GM23338 (cell line): Measurements from ENCODE around the gene ELOB. TPM values are rescaled to one million over a fixed set of nuclear protein-coding genes. Genes with fewer than 3 reads are reported as not detected.

Source experiments
- ATAC-seq: fragments of 200-7000 bp; cut with Tn5 transposase; 3 replicates; pipeline ENCODE4 v1.9.1; 2020
- DNase-seq: peaks from one replicate; pipeline ENCODE4 v3.0.0-alpha.2; 2015; ENCODE audit warnings: low spot score
- H2AFZ ChIP-seq: fragments of 200-600 bp; sonication (generic); 2 replicates; pipeline ENCODE4 v1.8.0; 2016; ENCODE audit warnings: antibody characterized with exemption, mild to moderate bottlenecking, moderate library complexity
- H3F3A ChIP-seq: fragments of 200-600 bp; sonication (generic); replicated peaks from 2 replicates; pipeline ENCODE4 v1.8.0; 2017; ENCODE audit warnings: antibody characterized with exemption, mixed run types, low read depth
- H3K27ac ChIP-seq: fragments of 200-600 bp; sonication (generic); 2 replicates; pipeline ENCODE4 v1.6.1; 2016; ENCODE audit warnings: low read depth
- H3K27me3 ChIP-seq: fragments of 200-600 bp; sonication (generic); 2 replicates; pipeline ENCODE4 v1.8.0; 2016; ENCODE audit warnings: mild to moderate bottlenecking, mixed run types, moderate library complexity; ENCODE audit not compliant: insufficient read depth
- H3K36me3 ChIP-seq: fragments of 200-600 bp; sonication (generic); 2 replicates; pipeline ENCODE4 v1.8.0; 2016; ENCODE audit warnings: mild to moderate bottlenecking; ENCODE audit not compliant: insufficient read depth
- H3K4me1 ChIP-seq: fragments of 200-600 bp; sonication (generic); 2 replicates; pipeline ENCODE4 v1.8.0; 2016; ENCODE audit warnings: mild to moderate bottlenecking, moderate library complexity; ENCODE audit not compliant: insufficient read depth
- H3K4me2 ChIP-seq: fragments of 200-600 bp; sonication (generic); 2 replicates; pipeline ENCODE4 v1.7.1; 2017; ENCODE audit warnings: mixed run types
- H3K4me3 ChIP-seq: fragments of 200-600 bp; sonication (generic); 2 replicates; pipeline ENCODE4 v1.6.1; 2016; ENCODE audit warnings: mixed run types
- H3K79me2 ChIP-seq: fragments of 200-600 bp; sonication (generic); replicated peaks from 2 replicates; pipeline ENCODE4 v1.8.0; 2017; ENCODE audit warnings: mild to moderate bottlenecking; ENCODE audit not compliant: insufficient read depth
- H3K9me2 ChIP-seq: fragments of 200-600 bp; sonication (generic); 2 replicates; pipeline ENCODE4 v1.8.0; 2017; ENCODE audit not compliant: insufficient read depth
- H4K20me1 ChIP-seq: fragments of 200-600 bp; sonication (generic); replicated peaks from 2 replicates; pipeline ENCODE4 v1.8.0; 2017; ENCODE audit warnings: mild to moderate bottlenecking; ENCODE audit not compliant: insufficient read depth
- H3K27ac Mint-ChIP-seq: 2 replicates; pipeline ENCODE4 v1.8.0; 2020; ENCODE audit warnings: inconsistent platforms, mild to moderate bottlenecking, moderate library complexity, mixed read lengths
- H3K27me3 Mint-ChIP-seq: 3 replicates; pipeline ENCODE4 v1.8.0; 2022; ENCODE audit warnings: low read depth, mild to moderate bottlenecking, moderate library complexity, mixed read lengths, inconsistent platforms; ENCODE audit not compliant: insufficient read depth, poor library complexity
- H3K36me3 Mint-ChIP-seq: 3 replicates; pipeline ENCODE4 v1.8.0; 2021; ENCODE audit warnings: low read depth, mild to moderate bottlenecking, inconsistent platforms, moderate library complexity, mixed read lengths
- H3K4me1 Mint-ChIP-seq: 3 replicates; pipeline ENCODE4 v1.8.0; 2020; ENCODE audit warnings: mild to moderate bottlenecking, inconsistent platforms, mixed read lengths
- H3K4me3 Mint-ChIP-seq: 3 replicates; pipeline ENCODE4 v1.8.0; 2021; ENCODE audit warnings: moderate library complexity, mild to moderate bottlenecking, inconsistent platforms, mixed read lengths
- H3K9me3 Mint-ChIP-seq: 3 replicates; pipeline ENCODE4 v1.8.0; 2020; ENCODE audit warnings: moderate library complexity, mild to moderate bottlenecking, inconsistent platforms, mixed read lengths
- CREB1 ChIP-seq: fragments of 250-450 bp; sonication (Bioruptor Pico); IDR thresholded peaks from 2 replicates; pipeline ENCODE4 v1.5.0; 2020; ENCODE audit warnings: low read depth, mild to moderate bottlenecking, moderate library complexity
- EZH2 ChIP-seq: fragments of 200-600 bp; sonication (generic); IDR thresholded peaks from one replicate; pipeline ENCODE4 v1.8.0; 2017; ENCODE audit warnings: antibody characterized with exemption, mild to moderate bottlenecking, low read depth; ENCODE audit not compliant: unreplicated experiment
- EZH2phosphoT487 ChIP-seq: fragments of 200-600 bp; sonication (generic); IDR thresholded peaks from one replicate; pipeline ENCODE4 v1.8.1; 2018; ENCODE audit warnings: antibody characterized with exemption; ENCODE audit not compliant: unreplicated experiment
- JUNB ChIP-seq: IDR thresholded peaks from one replicate; pipeline ENCODE4 v1.6.1; 2016; ENCODE audit warnings: antibody characterized with exemption; ENCODE audit not compliant: unreplicated experiment
- NANOG ChIP-seq: IDR thresholded peaks from 2 replicates; pipeline ENCODE4 v1.6.1; 2016; ENCODE audit warnings: antibody characterized with exemption, borderline replicate concordance
- POLR2AphosphoS5 ChIP-seq: IDR thresholded peaks from 2 replicates; pipeline ENCODE4 v1.6.1; 2016; ENCODE audit warnings: antibody characterized with exemption, low read depth
- REST ChIP-seq: IDR thresholded peaks from one replicate; pipeline ENCODE4 v1.6.1; 2018; ENCODE audit warnings: antibody characterized with exemption; ENCODE audit not compliant: unreplicated experiment
- STAT1 ChIP-seq: IDR thresholded peaks from one replicate; pipeline ENCODE4 v1.6.1; 2016; ENCODE audit warnings: antibody characterized with exemption; ENCODE audit not compliant: unreplicated experiment
- ZNF114 ChIP-seq: fragments of 250-450 bp; sonication (Bioruptor Pico); IDR thresholded peaks from 2 replicates; pipeline ENCODE4 v1.5.0; 2020; ENCODE audit warnings: mild to moderate bottlenecking, moderate library complexity
- ZNF331 ChIP-seq: fragments of 250-450 bp; sonication (Bioruptor Pico); IDR thresholded peaks from 2 replicates; pipeline ENCODE4 v1.5.0; 2020; ENCODE audit warnings: low read depth, mild to moderate bottlenecking, moderate library complexity
- polyA plus RNA-seq: library from polyadenylated mRNA; unstranded; fragments of >200 nt; fragmentation: Nextera tagmentation; extraction: Ambion mirVana; gene quantifications from 2 replicates; pipeline ENCODE4 v1.2.1, GENCODE V29; 2016
- total RNA-seq: library from RNA; depleted of rRNA; stranded (reverse); fragments of >200 nt; shearing (Covaris generic); gene quantifications from 2 replicates; pipeline ENCODE4 v1.2.3, GENCODE V29; 2014
- TF ChIP-seq, protein P1 (sequence below): IDR thresholded peaks from 2 replicates; pipeline ENCODE4 v1.6.1; 2016; ENCODE audit warnings: antibody characterized with exemption
- TF ChIP-seq, protein P2 (sequence below): fragments of 250-450 bp; sonication (Bioruptor Pico); IDR thresholded peaks from 2 replicates; pipeline ENCODE4 v1.5.0; 2020; ENCODE audit warnings: mild to moderate bottlenecking, moderate library complexity
- TF ChIP-seq, protein P3 (sequence below), 2 experiments: fragments of 200-600 bp in 1 of 2; sonication (generic) in 1 of 2; conservative IDR thresholded peaks; 2 replicates each; pipeline versions ENCODE4 v1.5.1 to v1.6.1; 2016 to 2017; ENCODE audit warnings: antibody characterized with exemption in 2 of 2, low read depth in 2 of 2, mild to moderate bottlenecking in 2 of 2, moderate library complexity in 1 of 2

The ELOB gene
- total and polyA plus RNA-seq, 2 experiments from 2014 or later, result 278 to 756 TPM

GRCh38 chr16:2763173-2763572, 13.9 kb downstream of the ELOB start:
- peaks cover 52% of the 10 kb centered on the region for H3K27me3 Mint-ChIP-seq
- no peaks in the 10 kb centered on the region for H3K4me1 ChIP-seq
- peaks cover 59% of the 10 kb centered on the region for H3K9me3 Mint-ChIP-seq
- no peak overlapping the region for H2AFZ ChIP-seq
- H3K4me1 Mint-ChIP-seq, result peaks cover 8% of the 10 kb centered on the region
- H3K27me3 ChIP-seq, result peaks cover 9% of the 10 kb centered on the region
- no peak overlapping the region for H3K27ac ChIP-seq
- peaks cover 39% of the 10 kb centered on the region for H3K9me2 ChIP-seq
- peaks cover 97% of the 10 kb centered on the region for H3K79me2 ChIP-seq
- H3K36me3 Mint-ChIP-seq, result peaks cover 100% of the 10 kb centered on the region
- H3K4me3 Mint-ChIP-seq, result peak overlapping the region; percentile 5; the same call in 1 of the 3 replicates
- no peak overlapping the region for H3K27ac Mint-ChIP-seq
- H3F3A ChIP-seq, result peaks cover 77% of the 10 kb centered on the region
- H4K20me1 ChIP-seq, result peaks cover 36% of the 10 kb centered on the region
- no peak for DNase-seq
- no peak for ATAC-seq
- no peak for TF ChIP-seq EZH2phosphoT487
- TF ChIP-seq, protein P1, sequence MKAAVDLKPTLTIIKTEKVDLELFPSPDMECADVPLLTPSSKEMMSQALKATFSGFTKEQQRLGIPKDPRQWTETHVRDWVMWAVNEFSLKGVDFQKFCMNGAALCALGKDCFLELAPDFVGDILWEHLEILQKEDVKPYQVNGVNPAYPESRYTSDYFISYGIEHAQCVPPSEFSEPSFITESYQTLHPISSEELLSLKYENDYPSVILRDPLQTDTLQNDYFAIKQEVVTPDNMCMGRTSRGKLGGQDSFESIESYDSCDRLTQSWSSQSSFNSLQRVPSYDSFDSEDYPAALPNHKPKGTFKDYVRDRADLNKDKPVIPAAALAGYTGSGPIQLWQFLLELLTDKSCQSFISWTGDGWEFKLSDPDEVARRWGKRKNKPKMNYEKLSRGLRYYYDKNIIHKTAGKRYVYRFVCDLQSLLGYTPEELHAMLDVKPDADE, result no peak
- no peak for TF ChIP-seq ZNF331 (CRISPR knock-in tag)
- no peak for TF ChIP-seq NANOG
- TF ChIP-seq EZH2, result no peak
- TF ChIP-seq ZNF114 (CRISPR knock-in tag), result no peak
- no peak for TF ChIP-seq POLR2AphosphoS5
- TF ChIP-seq, protein P2, sequence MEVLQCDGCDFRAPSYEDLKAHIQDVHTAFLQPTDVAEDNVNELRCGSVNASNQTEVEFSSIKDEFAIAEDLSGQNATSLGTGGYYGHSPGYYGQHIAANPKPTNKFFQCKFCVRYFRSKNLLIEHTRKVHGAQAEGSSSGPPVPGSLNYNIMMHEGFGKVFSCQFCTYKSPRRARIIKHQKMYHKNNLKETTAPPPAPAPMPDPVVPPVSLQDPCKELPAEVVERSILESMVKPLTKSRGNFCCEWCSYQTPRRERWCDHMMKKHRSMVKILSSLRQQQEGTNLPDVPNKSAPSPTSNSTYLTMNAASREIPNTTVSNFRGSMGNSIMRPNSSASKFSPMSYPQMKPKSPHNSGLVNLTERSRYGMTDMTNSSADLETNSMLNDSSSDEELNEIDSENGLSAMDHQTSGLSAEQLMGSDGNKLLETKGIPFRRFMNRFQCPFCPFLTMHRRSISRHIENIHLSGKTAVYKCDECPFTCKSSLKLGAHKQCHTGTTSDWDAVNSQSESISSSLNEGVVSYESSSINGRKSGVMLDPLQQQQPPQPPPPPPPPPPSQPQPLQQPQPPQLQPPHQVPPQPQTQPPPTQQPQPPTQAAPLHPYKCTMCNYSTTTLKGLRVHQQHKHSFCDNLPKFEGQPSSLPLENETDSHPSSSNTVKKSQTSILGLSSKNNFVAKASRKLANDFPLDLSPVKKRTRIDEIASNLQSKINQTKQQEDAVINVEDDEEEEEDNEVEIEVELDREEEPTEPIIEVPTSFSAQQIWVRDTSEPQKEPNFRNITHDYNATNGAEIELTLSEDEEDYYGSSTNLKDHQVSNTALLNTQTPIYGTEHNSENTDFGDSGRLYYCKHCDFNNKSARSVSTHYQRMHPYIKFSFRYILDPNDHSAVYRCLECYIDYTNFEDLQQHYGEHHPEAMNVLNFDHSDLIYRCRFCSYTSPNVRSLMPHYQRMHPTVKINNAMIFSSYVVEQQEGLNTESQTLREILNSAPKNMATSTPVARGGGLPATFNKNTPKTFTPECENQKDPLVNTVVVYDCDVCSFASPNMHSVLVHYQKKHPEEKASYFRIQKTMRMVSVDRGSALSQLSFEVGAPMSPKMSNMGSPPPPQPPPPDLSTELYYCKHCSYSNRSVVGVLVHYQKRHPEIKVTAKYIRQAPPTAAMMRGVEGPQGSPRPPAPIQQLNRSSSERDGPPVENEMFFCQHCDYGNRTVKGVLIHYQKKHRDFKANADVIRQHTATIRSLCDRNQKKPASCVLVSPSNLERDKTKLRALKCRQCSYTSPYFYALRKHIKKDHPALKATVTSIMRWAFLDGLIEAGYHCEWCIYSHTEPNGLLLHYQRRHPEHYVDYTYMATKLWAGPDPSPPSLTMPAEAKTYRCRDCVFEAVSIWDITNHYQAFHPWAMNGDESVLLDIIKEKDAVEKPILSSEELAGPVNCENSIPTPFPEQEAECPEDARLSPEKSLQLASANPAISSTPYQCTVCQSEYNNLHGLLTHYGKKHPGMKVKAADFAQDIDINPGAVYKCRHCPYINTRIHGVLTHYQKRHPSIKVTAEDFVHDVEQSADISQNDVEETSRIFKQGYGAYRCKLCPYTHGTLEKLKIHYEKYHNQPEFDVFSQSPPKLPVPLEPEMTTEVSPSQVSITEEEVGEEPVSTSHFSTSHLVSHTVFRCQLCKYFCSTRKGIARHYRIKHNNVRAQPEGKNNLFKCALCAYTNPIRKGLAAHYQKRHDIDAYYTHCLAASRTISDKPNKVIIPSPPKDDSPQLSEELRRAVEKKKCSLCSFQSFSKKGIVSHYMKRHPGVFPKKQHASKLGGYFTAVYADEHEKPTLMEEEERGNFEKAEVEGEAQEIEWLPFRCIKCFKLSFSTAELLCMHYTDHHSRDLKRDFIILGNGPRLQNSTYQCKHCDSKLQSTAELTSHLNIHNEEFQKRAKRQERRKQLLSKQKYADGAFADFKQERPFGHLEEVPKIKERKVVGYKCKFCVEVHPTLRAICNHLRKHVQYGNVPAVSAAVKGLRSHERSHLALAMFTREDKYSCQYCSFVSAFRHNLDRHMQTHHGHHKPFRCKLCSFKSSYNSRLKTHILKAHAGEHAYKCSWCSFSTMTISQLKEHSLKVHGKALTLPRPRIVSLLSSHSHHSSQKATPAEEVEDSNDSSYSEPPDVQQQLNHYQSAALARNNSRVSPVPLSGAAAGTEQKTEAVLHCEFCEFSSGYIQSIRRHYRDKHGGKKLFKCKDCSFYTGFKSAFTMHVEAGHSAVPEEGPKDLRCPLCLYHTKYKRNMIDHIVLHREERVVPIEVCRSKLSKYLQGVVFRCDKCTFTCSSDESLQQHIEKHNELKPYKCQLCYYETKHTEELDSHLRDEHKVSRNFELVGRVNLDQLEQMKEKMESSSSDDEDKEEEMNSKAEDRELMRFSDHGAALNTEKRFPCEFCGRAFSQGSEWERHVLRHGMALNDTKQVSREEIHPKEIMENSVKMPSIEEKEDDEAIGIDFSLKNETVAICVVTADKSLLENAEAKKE (CRISPR knock-in tag), result no peak
- TF ChIP-seq STAT1, result no peak
- TF ChIP-seq, protein P3, sequence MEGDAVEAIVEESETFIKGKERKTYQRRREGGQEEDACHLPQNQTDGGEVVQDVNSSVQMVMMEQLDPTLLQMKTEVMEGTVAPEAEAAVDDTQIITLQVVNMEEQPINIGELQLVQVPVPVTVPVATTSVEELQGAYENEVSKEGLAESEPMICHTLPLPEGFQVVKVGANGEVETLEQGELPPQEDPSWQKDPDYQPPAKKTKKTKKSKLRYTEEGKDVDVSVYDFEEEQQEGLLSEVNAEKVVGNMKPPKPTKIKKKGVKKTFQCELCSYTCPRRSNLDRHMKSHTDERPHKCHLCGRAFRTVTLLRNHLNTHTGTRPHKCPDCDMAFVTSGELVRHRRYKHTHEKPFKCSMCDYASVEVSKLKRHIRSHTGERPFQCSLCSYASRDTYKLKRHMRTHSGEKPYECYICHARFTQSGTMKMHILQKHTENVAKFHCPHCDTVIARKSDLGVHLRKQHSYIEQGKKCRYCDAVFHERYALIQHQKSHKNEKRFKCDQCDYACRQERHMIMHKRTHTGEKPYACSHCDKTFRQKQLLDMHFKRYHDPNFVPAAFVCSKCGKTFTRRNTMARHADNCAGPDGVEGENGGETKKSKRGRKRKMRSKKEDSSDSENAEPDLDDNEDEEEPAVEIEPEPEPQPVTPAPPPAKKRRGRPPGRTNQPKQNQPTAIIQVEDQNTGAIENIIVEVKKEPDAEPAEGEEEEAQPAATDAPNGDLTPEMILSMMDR (conservative IDR thresholded peaks at IDR 0.05; ENCODE audit: low read depth in 2 of 2), result no peak
- TF ChIP-seq JUNB, result no peak
- no peak for TF ChIP-seq REST
- no peak for TF ChIP-seq CREB1 (CRISPR knock-in tag)
- H3K4me2 ChIP-seq, result no peak overlapping the region
- H3K4me3 ChIP-seq, result no peak overlapping the region
- peaks cover 96% of the 10 kb centered on the region for H3K36me3 ChIP-seq
